ENCODE measurements around the gene CFAP126.

DNA sequence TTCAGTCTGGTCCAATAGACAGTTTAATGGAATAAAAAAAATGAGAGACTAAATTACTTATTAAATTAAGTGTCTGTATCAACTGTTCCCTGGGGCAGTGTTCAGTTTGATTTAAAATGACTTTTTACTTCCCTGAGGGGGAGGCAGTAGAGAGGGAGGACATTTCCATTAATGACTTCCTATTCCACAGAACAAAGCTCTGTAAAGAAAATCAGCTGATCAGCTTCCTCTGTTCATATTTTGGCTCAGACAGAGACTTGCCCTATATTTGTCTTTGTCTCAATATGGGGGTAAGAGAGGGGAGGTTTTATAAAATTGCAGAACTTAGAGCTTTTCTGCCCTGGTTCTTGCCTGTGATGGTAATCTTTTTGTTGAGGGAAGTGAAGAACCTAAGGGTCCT is 8.4 kb downstream of the CFAP126 start:
- TF ChIP-seq, protein P1, sequence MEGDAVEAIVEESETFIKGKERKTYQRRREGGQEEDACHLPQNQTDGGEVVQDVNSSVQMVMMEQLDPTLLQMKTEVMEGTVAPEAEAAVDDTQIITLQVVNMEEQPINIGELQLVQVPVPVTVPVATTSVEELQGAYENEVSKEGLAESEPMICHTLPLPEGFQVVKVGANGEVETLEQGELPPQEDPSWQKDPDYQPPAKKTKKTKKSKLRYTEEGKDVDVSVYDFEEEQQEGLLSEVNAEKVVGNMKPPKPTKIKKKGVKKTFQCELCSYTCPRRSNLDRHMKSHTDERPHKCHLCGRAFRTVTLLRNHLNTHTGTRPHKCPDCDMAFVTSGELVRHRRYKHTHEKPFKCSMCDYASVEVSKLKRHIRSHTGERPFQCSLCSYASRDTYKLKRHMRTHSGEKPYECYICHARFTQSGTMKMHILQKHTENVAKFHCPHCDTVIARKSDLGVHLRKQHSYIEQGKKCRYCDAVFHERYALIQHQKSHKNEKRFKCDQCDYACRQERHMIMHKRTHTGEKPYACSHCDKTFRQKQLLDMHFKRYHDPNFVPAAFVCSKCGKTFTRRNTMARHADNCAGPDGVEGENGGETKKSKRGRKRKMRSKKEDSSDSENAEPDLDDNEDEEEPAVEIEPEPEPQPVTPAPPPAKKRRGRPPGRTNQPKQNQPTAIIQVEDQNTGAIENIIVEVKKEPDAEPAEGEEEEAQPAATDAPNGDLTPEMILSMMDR (IDR thresholded peaks at IDR 0.05; ENCODE audit: poor library complexity, severe bottlenecking): no peak
- no peak for TF ChIP-seq TAF1 (IDR thresholded peaks at IDR 0.05; ENCODE audit: low read depth)
- TF ChIP-seq EZH2 (IDR thresholded peaks at IDR 0.05; ENCODE audit: borderline replicate concordance, insufficient read depth, low read length, poor library complexity, severe bottlenecking): no peak
- TF ChIP-seq, protein P2, sequence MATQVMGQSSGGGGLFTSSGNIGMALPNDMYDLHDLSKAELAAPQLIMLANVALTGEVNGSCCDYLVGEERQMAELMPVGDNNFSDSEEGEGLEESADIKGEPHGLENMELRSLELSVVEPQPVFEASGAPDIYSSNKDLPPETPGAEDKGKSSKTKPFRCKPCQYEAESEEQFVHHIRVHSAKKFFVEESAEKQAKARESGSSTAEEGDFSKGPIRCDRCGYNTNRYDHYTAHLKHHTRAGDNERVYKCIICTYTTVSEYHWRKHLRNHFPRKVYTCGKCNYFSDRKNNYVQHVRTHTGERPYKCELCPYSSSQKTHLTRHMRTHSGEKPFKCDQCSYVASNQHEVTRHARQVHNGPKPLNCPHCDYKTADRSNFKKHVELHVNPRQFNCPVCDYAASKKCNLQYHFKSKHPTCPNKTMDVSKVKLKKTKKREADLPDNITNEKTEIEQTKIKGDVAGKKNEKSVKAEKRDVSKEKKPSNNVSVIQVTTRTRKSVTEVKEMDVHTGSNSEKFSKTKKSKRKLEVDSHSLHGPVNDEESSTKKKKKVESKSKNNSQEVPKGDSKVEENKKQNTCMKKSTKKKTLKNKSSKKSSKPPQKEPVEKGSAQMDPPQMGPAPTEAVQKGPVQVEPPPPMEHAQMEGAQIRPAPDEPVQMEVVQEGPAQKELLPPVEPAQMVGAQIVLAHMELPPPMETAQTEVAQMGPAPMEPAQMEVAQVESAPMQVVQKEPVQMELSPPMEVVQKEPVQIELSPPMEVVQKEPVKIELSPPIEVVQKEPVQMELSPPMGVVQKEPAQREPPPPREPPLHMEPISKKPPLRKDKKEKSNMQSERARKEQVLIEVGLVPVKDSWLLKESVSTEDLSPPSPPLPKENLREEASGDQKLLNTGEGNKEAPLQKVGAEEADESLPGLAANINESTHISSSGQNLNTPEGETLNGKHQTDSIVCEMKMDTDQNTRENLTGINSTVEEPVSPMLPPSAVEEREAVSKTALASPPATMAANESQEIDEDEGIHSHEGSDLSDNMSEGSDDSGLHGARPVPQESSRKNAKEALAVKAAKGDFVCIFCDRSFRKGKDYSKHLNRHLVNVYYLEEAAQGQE (IDR thresholded peaks at IDR 0.05; ENCODE audit: borderline replicate concordance): no peak
- no peak for TF ChIP-seq POLR2AphosphoS5 (IDR thresholded peaks at IDR 0.05)
